ENCODE data around the gene SLC9A9.
A peak's percentile ranks its signal among the peaks of the same experiment; 100 is the strongest.

SLC9A9 gene

GRCh38 chr3:143676021-143676420 lies 172.2 kb downstream of the SLC9A9 start:
- no peak for DNase-seq

GRCh38 chr3:143674100-143674968 lies 173.9 kb downstream of the SLC9A9 start:
- DNase-seq, result peak; percentile 80

DNA sequence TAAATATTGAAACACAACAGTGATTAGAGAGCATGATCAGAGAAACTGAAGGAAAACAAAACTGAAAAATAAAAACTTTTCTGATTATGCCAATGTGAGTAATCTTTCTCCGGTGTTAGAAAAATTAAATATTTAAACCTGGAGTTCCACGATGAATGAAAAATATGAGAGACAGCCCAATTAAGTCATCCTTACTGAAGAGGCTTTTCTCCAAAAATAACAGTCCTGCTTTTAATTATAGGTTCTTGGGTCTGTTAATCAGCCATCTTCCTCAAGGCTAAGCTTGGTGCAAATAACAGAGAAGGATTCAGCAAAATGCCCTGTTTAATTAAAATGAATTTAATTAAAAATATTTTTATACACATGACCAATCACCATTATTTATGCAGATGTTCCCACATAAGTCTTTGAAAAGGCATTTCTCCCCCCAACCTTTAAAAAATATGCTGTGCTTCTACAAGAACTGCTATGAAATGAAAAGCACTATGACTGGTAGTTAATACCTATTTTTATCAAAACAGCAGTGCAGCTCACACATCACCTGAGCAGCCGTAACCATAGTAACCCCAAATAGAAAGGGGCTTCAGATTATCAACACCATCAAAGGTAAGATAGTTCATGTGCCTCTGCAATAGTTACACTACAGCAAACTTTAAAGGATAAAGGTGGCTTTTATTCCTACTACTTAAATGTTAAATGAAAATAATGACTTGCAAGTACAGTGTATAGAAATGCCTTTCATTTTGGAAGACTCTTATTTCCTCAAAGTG lies 175.7 kb downstream of the SLC9A9 start:
- DNase-seq, result no peak

DNA sequence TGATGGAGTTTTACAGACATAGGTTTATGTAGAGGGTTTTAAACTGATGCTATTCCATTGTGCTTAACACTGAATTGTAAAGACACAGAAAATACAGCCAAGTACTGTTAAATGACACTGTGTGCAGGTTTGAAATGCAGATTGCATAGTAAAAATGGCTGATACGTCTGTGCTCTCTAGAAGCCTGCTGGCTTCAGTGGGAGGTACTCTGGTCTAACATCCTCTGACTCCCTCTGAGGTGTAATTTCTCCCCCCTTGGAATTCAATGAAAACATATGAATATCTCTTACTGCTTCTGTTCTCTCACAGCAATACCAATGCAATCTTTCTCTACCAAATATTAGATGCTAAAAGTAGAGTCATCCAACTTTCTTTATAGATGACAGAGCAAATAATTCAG lies 176.6 kb downstream of the SLC9A9 start:
- DNase-seq, result no peak

DNA sequence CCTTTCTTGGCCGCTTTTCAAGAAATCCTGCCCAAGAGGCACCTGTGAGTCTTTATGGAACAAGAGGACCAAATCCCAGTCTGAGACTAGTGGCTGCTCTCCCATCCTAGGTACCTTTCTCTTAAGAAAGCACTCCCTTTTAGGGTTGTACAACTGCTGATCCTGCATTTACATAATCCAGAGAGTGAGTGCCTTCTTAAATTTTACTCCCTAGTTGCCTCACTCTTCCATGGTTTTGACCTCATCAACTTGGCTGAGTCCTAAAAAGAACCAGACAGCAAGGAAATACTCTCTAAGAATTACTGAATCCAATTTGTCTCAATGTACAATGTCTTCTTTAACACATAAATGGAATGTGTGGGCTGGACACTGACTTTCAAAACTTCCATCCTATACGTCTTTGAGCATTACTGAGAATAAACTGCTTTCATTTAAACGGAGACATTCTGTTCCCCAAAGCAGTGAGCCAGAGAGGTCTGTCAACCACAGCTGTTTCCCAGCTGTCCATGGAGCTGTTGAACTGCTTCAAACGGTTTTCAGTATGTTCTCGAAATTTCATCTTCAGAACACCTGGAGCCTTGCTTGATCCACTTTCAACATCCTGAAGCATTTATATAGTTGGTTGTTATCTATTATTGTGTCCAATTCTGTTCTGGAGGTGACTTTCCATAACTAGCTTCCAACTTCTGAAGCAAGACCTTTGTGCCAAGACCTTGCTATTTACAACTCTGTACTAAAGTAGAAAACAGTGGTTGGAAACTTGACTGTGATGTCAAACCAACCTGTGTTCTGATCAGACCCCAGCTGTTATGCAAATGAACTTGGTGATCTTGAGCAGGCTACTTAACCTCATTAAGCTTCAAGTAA lies 179.1 kb downstream of the SLC9A9 start:
- no peak for DNase-seq

DNA sequence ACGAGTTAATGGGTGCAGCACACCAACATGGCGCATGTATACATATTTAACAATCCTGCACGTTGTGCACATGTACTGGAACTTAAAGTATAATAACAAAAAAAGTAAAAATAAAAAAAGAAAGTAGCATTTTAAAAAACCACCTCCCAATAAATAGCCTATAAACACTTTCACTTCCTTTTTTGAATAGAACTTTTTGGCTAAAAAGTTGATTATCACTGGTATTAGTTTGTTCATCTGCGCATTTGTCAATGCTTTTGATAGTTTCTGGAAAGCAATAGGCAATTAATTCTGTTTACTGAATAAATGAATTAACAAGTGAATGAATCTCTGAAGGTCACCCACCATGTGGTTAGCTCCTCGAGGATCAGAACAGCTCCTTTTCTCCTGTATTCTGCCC lies 179.9 kb downstream of the SLC9A9 start:
- DNase-seq, result no peak

DNA sequence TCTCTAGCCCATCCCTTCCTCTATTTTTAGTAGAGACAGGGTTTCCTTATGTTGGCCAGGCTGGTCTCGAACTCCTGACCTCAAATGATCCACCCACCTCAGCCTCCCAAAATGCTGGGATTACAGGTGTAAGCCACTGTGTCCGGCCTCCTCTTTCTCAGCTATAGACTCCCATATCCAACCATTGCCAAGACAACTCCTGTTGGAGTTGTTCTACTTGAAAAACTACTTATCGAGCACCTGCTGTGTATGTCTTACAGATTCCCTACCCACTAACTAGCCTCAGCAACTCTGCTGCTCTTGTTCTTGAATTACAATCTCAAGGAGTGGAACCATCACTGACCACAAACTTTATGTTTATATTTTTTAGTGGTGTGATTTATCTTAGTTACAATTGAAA lies 186.6 kb downstream of the SLC9A9 start:
- DNase-seq, result no peak

DNA sequence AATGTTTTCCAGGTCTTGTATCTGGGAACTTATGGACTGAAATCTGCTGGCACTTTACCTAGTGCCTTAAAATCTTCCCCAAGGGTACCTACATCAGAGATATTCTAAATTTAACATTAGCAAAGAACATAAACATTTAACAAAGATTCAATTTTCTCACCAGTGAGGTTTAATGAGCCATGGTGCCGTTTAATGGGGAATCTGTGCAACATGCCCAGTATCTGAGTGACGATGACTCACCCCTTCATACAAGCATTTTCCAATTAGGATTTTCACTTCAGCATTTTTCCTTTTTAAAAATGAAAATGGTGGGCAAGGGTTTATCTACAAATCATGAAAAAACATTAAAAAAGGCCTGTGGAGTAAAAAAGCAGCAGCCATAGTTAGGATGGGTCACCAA lies 189.4 kb downstream of the SLC9A9 start:
- DNase-seq, result no peak

DNA sequence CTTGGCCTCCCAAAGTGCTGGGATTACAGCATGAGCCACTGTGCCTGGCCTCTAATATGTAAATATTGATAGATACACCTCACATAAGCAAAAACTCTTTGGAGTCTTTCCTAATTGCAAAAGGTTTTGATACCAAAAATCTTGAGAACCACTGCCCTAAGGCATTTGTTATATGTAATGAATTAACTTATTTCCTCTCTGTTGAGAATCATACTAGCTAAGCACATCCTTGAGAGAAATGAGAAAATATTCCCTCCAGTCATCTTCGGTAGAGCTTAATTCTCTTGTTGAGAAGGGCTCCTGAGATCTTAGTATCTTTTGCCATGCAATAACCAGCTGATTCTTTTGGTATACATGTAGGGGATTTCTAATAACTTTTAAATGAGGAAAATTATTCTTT lies 190.2 kb downstream of the SLC9A9 start:
- no peak for DNase-seq

GRCh38 chr3:143657391-143657790 lies 190.9 kb downstream of the SLC9A9 start:
- DNase-seq, result no peak

- DNase-seq, result no peak
These were observed 193.4 kb downstream of the SLC9A9 start for GRCh38 chr3:143654906-143655305.

DNA sequence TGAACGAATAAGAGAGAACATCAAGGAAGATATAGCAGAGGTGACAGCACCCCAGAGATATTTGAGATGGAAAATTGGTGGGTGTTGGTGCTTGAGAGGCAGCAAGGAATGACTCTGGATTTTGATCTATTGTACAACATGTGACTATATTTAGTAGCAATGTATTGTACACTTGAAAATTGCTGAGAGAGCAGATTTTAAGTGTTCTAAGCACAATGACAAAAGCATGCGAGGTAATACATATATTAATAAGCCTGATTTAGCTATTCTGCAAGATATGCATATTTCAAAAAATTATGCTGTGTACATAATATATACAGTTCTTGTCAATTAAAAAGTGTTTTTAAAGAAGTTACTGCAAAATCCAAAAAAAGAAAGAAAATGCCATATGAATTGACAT lies 194.3 kb downstream of the SLC9A9 start:
- no peak for DNase-seq

GRCh38 chr3:143653493-143653892 lies 194.8 kb downstream of the SLC9A9 start:
- no peak for DNase-seq

- no peak for DNase-seq
These were observed 196.2 kb downstream of the SLC9A9 start for GRCh38 chr3:143652118-143652517.

DNA sequence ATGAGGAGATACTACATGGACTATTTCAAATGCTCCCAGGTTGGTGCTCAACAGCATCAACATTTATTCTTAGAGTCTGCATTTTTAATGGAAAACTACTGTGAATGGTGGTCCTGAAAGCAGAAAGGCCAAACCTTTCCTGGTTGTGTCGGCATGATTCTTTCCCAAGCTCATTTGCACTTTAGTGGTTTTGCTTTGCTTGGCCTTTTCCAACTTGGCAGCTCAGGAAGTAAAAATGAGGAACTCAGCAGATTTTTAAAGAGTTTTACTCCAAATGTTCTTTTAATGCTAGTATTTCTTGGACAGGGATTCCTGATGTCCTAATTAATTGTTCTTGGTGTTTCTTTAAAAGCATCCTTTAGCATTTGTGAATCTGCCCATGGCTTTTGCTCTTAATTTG lies 197.4 kb downstream of the SLC9A9 start:
- no peak for DNase-seq

DNA sequence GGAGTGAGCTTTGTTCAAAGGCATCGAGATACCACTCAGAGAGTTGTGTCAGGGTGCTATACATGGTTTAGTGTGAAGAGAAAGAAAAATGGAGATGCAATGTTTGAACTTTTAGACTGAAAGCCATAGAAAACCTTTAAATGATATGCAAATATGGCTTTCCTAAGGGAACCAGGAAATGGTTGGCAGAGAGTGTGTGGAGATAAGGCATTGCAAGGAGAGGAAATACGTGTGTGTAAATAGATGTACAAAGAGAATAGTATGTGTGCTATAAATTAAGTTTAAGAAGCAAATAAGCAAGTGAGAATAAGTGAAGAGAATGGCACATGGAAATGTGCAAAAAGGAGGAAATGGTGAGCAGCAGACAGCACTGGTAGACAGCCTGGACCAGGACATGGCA lies 198.1 kb downstream of the SLC9A9 start:
- no peak for DNase-seq

DNA sequence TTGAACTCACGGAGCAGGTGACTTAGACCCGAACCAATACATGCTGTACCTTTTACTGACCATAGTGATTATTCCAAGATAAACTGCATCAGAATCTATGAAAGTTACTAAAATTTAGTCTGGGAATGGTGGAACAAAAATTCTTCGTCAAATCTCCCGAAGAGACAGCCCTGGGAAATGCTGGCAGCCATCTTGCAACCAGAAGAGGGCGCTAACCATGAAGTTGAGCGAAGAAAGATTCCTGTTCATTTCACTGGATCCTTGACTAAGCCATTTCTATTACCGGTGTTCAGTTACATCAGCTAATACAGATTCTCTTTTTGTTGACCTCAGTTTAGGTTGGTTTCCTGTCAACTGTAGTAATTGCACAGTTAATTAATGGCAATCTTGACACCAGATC lies 199.6 kb downstream of the SLC9A9 start:
- no peak for DNase-seq

GRCh38 chr3:143648218-143648617 lies 200.1 kb downstream of the SLC9A9 start:
- no peak for DNase-seq

DNA sequence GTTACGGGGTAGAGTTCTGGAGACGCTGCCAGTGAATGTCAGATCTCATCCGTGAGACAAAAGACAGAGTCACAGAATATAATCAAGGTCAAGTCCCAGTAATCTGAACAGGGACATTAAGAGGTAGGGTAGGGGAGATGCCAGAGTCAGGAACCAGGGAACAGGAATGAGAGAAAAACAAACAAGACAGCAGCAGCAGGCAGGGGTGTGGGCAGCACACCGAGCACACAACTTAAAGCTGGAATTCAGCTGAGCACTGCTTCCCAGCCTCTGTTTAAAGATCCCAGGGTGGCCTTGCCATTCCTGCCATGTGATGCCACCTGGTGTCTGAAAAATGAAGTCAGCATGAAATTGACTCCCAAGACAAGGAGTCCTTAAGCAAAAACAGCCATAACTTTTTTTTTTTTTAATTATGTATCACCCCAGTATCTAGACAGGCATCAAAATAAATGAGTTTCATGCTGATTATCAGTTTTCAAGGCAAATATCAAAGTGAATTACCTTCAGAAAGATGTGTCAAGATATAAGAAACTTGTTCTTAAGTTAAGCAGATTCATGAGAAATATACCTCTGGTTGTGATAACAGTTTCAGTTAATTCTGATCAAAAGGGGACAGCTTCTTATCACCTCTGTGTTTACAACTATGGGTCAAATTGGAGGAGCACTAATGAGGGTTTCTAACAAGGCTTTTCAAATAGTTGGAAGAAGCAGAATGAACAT lies 203.7 kb downstream of the SLC9A9 start:
- peak; percentile 4 for DNase-seq

DNA sequence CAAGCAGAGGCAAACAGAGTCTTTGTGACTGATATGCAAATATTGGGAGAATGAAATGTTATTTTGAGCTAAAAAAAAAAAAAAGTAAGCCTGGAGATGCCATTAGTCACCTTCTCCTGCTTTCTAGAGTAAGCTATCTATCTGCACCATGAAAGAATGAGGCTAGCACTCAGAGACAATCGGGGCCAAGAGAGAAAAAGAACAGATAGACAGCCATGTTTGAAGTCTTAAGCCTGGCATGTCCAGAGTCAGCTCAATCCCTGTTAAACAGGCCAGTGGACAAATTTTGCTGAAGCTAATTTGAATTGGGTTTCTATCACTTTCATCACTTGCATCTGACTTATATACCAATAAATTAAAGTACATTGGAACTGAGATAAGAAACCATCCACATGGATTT lies 204.4 kb downstream of the SLC9A9 start:
- DNase-seq, result no peak

DNA sequence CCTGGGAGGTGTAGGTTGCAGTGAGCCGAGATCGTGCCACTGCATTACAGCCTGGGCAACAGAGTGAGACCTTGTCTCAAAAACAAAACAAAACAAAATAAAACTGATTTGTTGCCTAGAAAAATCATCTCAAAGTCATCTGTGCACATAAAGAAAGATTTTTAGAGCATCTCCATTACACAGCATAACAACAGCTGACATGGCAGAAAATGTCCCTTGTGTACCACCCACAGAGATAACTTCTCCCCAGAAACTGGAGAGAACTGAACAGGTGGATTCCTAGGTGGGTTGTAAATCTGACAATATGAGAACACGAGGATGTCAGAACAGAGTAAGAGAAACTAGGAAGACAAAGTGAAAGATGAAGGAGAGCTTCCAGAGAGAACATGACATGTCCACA lies 207.5 kb downstream of the SLC9A9 start:
- no peak for DNase-seq

GRCh38 chr3:143637133-143637532 lies 211.1 kb downstream of the SLC9A9 start:
- DNase-seq, result no peak

GRCh38 chr3:143634991-143635390 lies 213.3 kb downstream of the SLC9A9 start:
- DNase-seq, result no peak

Data from activated CD4-positive, alpha-beta T cell treated with anti-CD3 and anti-CD28 coated beads, Interleukin-2, amount 50 U/mL, for 16 hours (primary cell).